Esophagus muscularis mucosa (tissue), 4 donors: ENCODE results near the gene MTO1. TPM values are rescaled to one million over a fixed set of nuclear protein-coding genes. Genes with fewer than 3 reads are reported as not detected.

ENCODE experiments used
- DNase-seq: peaks from one replicate; pipeline ENCODE4 v3.0.0-alpha.2; 2017; ENCODE audit errors: extremely low spot score
- H3K27ac ChIP-seq, 4 donors: fragments of 200-600 bp; sonication (generic); replicated peaks in 1 of 4; 1 replicate in 3 of 4; 2 replicates in 1 of 4; pipeline ENCODE4 v1.5.1; 2016 to 2019; ENCODE audit warnings: mild to moderate bottlenecking in 1 of 4
- H3K27me3 ChIP-seq, 4 donors: fragments of 200-600 bp; sonication (generic); one replicate each; pipeline versions ENCODE4 v1.5.1 to v1.6.0; 2016 to 2019
- H3K36me3 ChIP-seq, 4 donors: fragments of 200-600 bp; sonication (generic); one replicate each; pipeline ENCODE4 v1.5.1; 2016 to 2019
- H3K4me1 ChIP-seq, 4 donors: fragments of 200-600 bp; sonication (generic); one replicate each; pipeline ENCODE4 v1.5.1; 2016 to 2019
- H3K4me3 ChIP-seq, 4 donors: fragments of 200-600 bp; sonication (generic); 1 replicate in 2 of 4; 2 replicates in 2 of 4; pipeline ENCODE4 v1.5.1; 2016 to 2019; ENCODE audit warnings: mild to moderate bottlenecking in 4 of 4, moderate library complexity in 1 of 4
- H3K9me3 ChIP-seq, 4 donors: fragments of 200-600 bp; sonication (generic); 1 replicate in 3 of 4; 2 replicates in 1 of 4; pipeline ENCODE4 v1.5.1; 2016 to 2019
- CTCF ChIP-seq, 3 experiments: fragments of 200-600 bp in 2 of 3; fragments of 450-650 bp in 1 of 3; sonication (generic) in 2 of 3; IDR thresholded peaks; one replicate each; pipeline ENCODE4 v1.5.1; 2017 to 2019; ENCODE audit warnings: antibody characterized with exemption in 3 of 3, mild to moderate bottlenecking in 2 of 3, moderate library complexity in 1 of 3
- EP300 ChIP-seq: sonication (generic); formaldehyde crosslinking; IDR thresholded peaks from one replicate; pipeline ENCODE4 v1.6.1; 2017; ENCODE audit warnings: antibody characterized with exemption
- POLR2A ChIP-seq: fragments of 450-650 bp; IDR thresholded peaks from one replicate; pipeline ENCODE4 v1.6.1; 2017; ENCODE audit warnings: antibody characterized with exemption, moderate library complexity, mild to moderate bottlenecking, low read depth
- POLR2AphosphoS5 ChIP-seq, 2 donors: sonication (generic); formaldehyde crosslinking; IDR thresholded peaks; one replicate each; pipeline ENCODE4 v1.6.1; 2017; ENCODE audit warnings: antibody characterized with exemption in 2 of 2
- WGBS: methylation state at CpG from one replicate; pipeline ENCODE4 v1.1.5; 2018; 5-methylcytosine and 5-hydroxymethylcytosine counted together
- intact Hi-C: fragments of 100-400 bp; cut with DNase I; formaldehyde crosslinking; loops from one replicate; pipeline ENCODE4 v1.15.1; 2023
- total RNA-seq, 4 donors: library from RNA; depleted of rRNA; stranded (reverse); fragments of >200 nt; gene quantifications; one replicate each; pipeline versions ENCODE4 v1.1.0 to v1.2.1, GENCODE V29; 2016

Gene MTO1
- total RNA-seq, 4 donors from 2014 or later = 15.2 to 38.6 (median 25.7) TPM

DNA sequence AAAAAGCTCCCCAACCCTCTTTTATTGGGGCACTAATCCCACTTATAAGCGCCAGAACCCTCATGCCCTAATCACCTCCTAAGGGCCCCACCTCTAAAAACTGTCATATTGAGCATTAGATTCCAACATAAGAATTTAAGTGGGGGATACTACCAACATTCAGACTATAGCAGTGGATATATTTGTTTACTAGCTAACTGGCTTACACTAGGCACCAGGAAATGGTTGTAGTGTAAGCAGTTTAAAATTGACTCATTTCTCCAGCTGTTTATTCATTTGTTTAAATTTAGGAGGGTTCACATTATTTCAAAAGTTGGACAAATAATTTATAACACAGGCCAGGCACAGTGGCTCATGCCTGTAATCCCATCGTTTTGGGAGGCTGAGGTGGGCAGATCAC lies 22.9 kb downstream of the MTO1 start:
- no peak for TF ChIP-seq POLR2AphosphoS5 (IDR thresholded peaks at IDR 0.05)
- no peak for TF ChIP-seq POLR2A
- TF ChIP-seq CTCF (IDR thresholded peaks at IDR 0.05) = no peak
- TF ChIP-seq EP300 = no peak
- Histone ChIP-seq H3K36me3 (peaks cover 95 to 100% (median 97%) of the 10 kb centered on the region in 4 donors), H3K4me1 (no peaks in the 10 kb centered on the region), H3K27ac (no peak overlapping the region), H3K27me3 (no peaks in the 10 kb centered on the region), H3K4me3 (no peak overlapping the region), H3K9me3 (no peaks in the 10 kb centered on the region)
- WGBS = 92% methylated on average over 2 of the region's 2 CpGs
- intact Hi-C loops = no loop called here
- DNase-seq = no peak

GRCh38 chr6:73487473-73487872 lies 25.9 kb downstream of the MTO1 start:
- 97% methylated on average over 7 of the region's 7 CpGs for WGBS
- peaks cover 70 to 94% (median 81%) of the 10 kb centered on the region in 4 donors for H3K36me3 ChIP-seq
- H3K4me3 ChIP-seq = no peak overlapping the region
- H3K4me1 ChIP-seq = no peaks in the 10 kb centered on the region
- no peak overlapping the region for H3K27ac ChIP-seq
- H3K27me3 ChIP-seq = no peaks in the 10 kb centered on the region
- no peaks in the 10 kb centered on the region for H3K9me3 ChIP-seq
- no peak for DNase-seq
- TF ChIP-seq POLR2A (no peak), CTCF (IDR thresholded peaks at IDR 0.05) (no peak), POLR2AphosphoS5 (IDR thresholded peaks at IDR 0.05) (no peak), EP300 (no peak)
- intact Hi-C loops = no loop called here

GRCh38 chr6:73491377-73491776 lies 29.8 kb downstream of the MTO1 start:
- Histone ChIP-seq H3K27ac (no peak overlapping the region), H3K9me3 (no peaks in the 10 kb centered on the region), H3K4me1 (no peaks in the 10 kb centered on the region), H3K27me3 (no peaks in the 10 kb centered on the region), H3K36me3 (peaks cover 54 to 92% (median 78%) of the 10 kb centered on the region in 4 donors), H3K4me3 (no peak overlapping the region)
- intact Hi-C loops = no loop called here
- TF ChIP-seq POLR2AphosphoS5 (IDR thresholded peaks at IDR 0.05) = no peak
- no peak for TF ChIP-seq CTCF (IDR thresholded peaks at IDR 0.05)
- TF ChIP-seq POLR2A = no peak
- no peak for TF ChIP-seq EP300
- no peak for DNase-seq

- no peak overlapping the region for H3K27ac ChIP-seq
- H3K4me1 ChIP-seq = no peaks in the 10 kb centered on the region
- H3K4me3 ChIP-seq = no peak overlapping the region
- 97% methylated on average over 3 of the region's 3 CpGs for WGBS
- DNase-seq = no peak
- no peaks in the 10 kb centered on the region for H3K27me3 ChIP-seq
- TF ChIP-seq POLR2A (no peak), CTCF (IDR thresholded peaks at IDR 0.05) (no peak), EP300 (no peak), POLR2AphosphoS5 (IDR thresholded peaks at IDR 0.05) (no peak)
- H3K9me3 ChIP-seq = no peaks in the 10 kb centered on the region
- H3K36me3 ChIP-seq = peaks cover 53 to 100% (median 86%) of the 10 kb centered on the region in 4 donors
- intact Hi-C loops = no loop called here
Observed at GRCh38 chr6:73497915-73498314, 36.4 kb downstream of the MTO1 start.
